ENCODE data around the gene RNF180. TPM values are rescaled to one million over a fixed set of nuclear protein-coding genes. Genes with fewer than 3 reads are reported as not detected.
"Not testable (repeated sequence)": the region's sequence is repeated elsewhere in the genome, so short reads cannot be mapped to it uniquely, and the experiment has no call there.

Gene RNF180
- polyA plus RNA-seq, 2 donors: 0.63 to 1.0 TPM

GRCh38 chr5:64225286-64225981, 59.8 kb downstream of the RNF180 start:
- 97% methylated on average over 50 of the region's 50 CpGs for WGBS, 2 donors
- not testable (repeated sequence) for H3K9me3 ChIP-seq (ENCODE audit: control insufficient read depth in 2 of 2, insufficient read depth in 1 of 2, low read depth in 1 of 2, low read length in 1 of 2)

GRCh38 chr5:64227131-64227537, 61.5 kb downstream of the RNF180 start:
- H3K4me1 ChIP-seq (ENCODE audit: control insufficient read depth in 2 of 2, insufficient read depth in 2 of 2, low read length in 1 of 2); H3K27me3 ChIP-seq (ENCODE audit: control insufficient read depth in 1 of 2, insufficient read depth in 2 of 2, low read length in 2 of 2); H3K36me3 ChIP-seq (ENCODE audit: control insufficient read depth in 2 of 2, insufficient read depth in 2 of 2, low read length in 1 of 2); H3K9me3 ChIP-seq (ENCODE audit: control insufficient read depth in 2 of 2, insufficient read depth in 1 of 2, low read depth in 1 of 2, low read length in 1 of 2); H3K4me3 ChIP-seq (ENCODE audit: low read depth in 1 of 2, low read length in 2 of 2); H3K27ac ChIP-seq (ENCODE audit: low read depth in 2 of 2, low read length in 1 of 2): not testable (repeated sequence)
- WGBS, 2 donors: 90 to 92% methylated on average over 7 of the region's 7 CpGs

More at GRCh38 chr5:64225286-64225981, 59.8 kb downstream of the RNF180 start:
- not testable (repeated sequence) for H3K27me3 ChIP-seq (ENCODE audit: control insufficient read depth in 1 of 2, insufficient read depth in 2 of 2, low read length in 2 of 2); H3K4me1 ChIP-seq (ENCODE audit: control insufficient read depth in 2 of 2, insufficient read depth in 2 of 2, low read length in 1 of 2); H3K4me3 ChIP-seq (ENCODE audit: low read depth in 1 of 2, low read length in 2 of 2); H3K27ac ChIP-seq (ENCODE audit: low read depth in 2 of 2, low read length in 1 of 2); H3K36me3 ChIP-seq (ENCODE audit: control insufficient read depth in 2 of 2, insufficient read depth in 2 of 2, low read length in 1 of 2)

- Histone ChIP-seq H3K27ac (ENCODE audit: low read depth in 2 of 2, low read length in 1 of 2) (no peak overlapping the region), H3K27me3 (ENCODE audit: control insufficient read depth in 1 of 2, insufficient read depth in 2 of 2, low read length in 2 of 2) (no peaks in the 10 kb centered on the region), H3K9me3 (ENCODE audit: control insufficient read depth in 2 of 2, insufficient read depth in 1 of 2, low read depth in 1 of 2, low read length in 1 of 2) (no peaks in the 10 kb centered on the region), H3K4me3 (ENCODE audit: low read depth in 1 of 2, low read length in 2 of 2) (no peak overlapping the region), H3K36me3 (ENCODE audit: control insufficient read depth in 2 of 2, insufficient read depth in 2 of 2, low read length in 1 of 2) (no peaks in the 10 kb centered on the region), H3K4me1 (ENCODE audit: control insufficient read depth in 2 of 2, insufficient read depth in 2 of 2, low read length in 1 of 2) (no peaks in the 10 kb centered on the region)
- WGBS, 2 donors: 3 to 4% methylated on average over 4 of the region's 4 CpGs
Measured at GRCh38 chr5:64229163-64229774, 63.6 kb downstream of the RNF180 start.

- H3K9me3 ChIP-seq (ENCODE audit: control insufficient read depth in 2 of 2, insufficient read depth in 1 of 2, low read depth in 1 of 2, low read length in 1 of 2): no peaks in the 10 kb centered on the region
- H3K4me3 ChIP-seq (ENCODE audit: low read depth in 1 of 2, low read length in 2 of 2): no peak overlapping the region
- H3K36me3 ChIP-seq (ENCODE audit: control insufficient read depth in 2 of 2, insufficient read depth in 2 of 2, low read length in 1 of 2): no peaks in the 10 kb centered on the region
- H3K27ac ChIP-seq (ENCODE audit: low read depth in 2 of 2, low read length in 1 of 2): no peak overlapping the region
- WGBS, 2 donors: 18 to 26% methylated on average over 1 of the region's 1 CpG
- no peaks in the 10 kb centered on the region for H3K4me1 ChIP-seq (ENCODE audit: control insufficient read depth in 2 of 2, insufficient read depth in 2 of 2, low read length in 1 of 2)
- no peaks in the 10 kb centered on the region for H3K27me3 ChIP-seq (ENCODE audit: control insufficient read depth in 1 of 2, insufficient read depth in 2 of 2, low read length in 2 of 2)
Measured at GRCh38 chr5:64260756-64261155, 95.1 kb downstream of the RNF180 start.

GRCh38 chr5:64269164-64269563, 103.5 kb downstream of the RNF180 start:
- Histone ChIP-seq H3K36me3 (ENCODE audit: control insufficient read depth in 2 of 2, insufficient read depth in 2 of 2, low read length in 1 of 2) (no peaks in the 10 kb centered on the region), H3K27ac (ENCODE audit: low read depth in 2 of 2, low read length in 1 of 2) (no peak overlapping the region), H3K27me3 (ENCODE audit: control insufficient read depth in 1 of 2, insufficient read depth in 2 of 2, low read length in 2 of 2) (no peaks in the 10 kb centered on the region), H3K4me3 (ENCODE audit: low read depth in 1 of 2, low read length in 2 of 2) (no peak overlapping the region), H3K4me1 (ENCODE audit: control insufficient read depth in 2 of 2, insufficient read depth in 2 of 2, low read length in 1 of 2) (no peaks in the 10 kb centered on the region), H3K9me3 (ENCODE audit: control insufficient read depth in 2 of 2, insufficient read depth in 1 of 2, low read depth in 1 of 2, low read length in 1 of 2) (no peaks in the 10 kb centered on the region)
- WGBS, 2 donors: 41 to 46% methylated on average over 4 of the region's 4 CpGs

GRCh38 chr5:64273276-64273675, 107.6 kb downstream of the RNF180 start:
- Histone ChIP-seq H3K36me3 (ENCODE audit: control insufficient read depth in 2 of 2, insufficient read depth in 2 of 2, low read length in 1 of 2) (no peaks in the 10 kb centered on the region), H3K9me3 (ENCODE audit: control insufficient read depth in 2 of 2, insufficient read depth in 1 of 2, low read depth in 1 of 2, low read length in 1 of 2) (no peaks in the 10 kb centered on the region), H3K4me3 (ENCODE audit: low read depth in 1 of 2, low read length in 2 of 2) (no peak overlapping the region), H3K27ac (ENCODE audit: low read depth in 2 of 2, low read length in 1 of 2) (no peak overlapping the region), H3K4me1 (ENCODE audit: control insufficient read depth in 2 of 2, insufficient read depth in 2 of 2, low read length in 1 of 2) (no peaks in the 10 kb centered on the region), H3K27me3 (ENCODE audit: control insufficient read depth in 1 of 2, insufficient read depth in 2 of 2, low read length in 2 of 2) (no peaks in the 10 kb centered on the region)
- 45 to 48% methylated on average over 1 of the region's 1 CpG for WGBS, 2 donors

- no peak overlapping the region for H3K4me3 ChIP-seq (ENCODE audit: low read depth in 1 of 2, low read length in 2 of 2)
- no peaks in the 10 kb centered on the region for H3K9me3 ChIP-seq (ENCODE audit: control insufficient read depth in 2 of 2, insufficient read depth in 1 of 2, low read depth in 1 of 2, low read length in 1 of 2)
- no peaks in the 10 kb centered on the region for H3K27me3 ChIP-seq (ENCODE audit: control insufficient read depth in 1 of 2, insufficient read depth in 2 of 2, low read length in 2 of 2)
- H3K36me3 ChIP-seq (ENCODE audit: control insufficient read depth in 2 of 2, insufficient read depth in 2 of 2, low read length in 1 of 2): no peaks in the 10 kb centered on the region
- WGBS, 2 donors: 84 to 86% methylated on average over 8 of the region's 8 CpGs
- H3K4me1 ChIP-seq (ENCODE audit: control insufficient read depth in 2 of 2, insufficient read depth in 2 of 2, low read length in 1 of 2): no peaks in the 10 kb centered on the region
- H3K27ac ChIP-seq (ENCODE audit: low read depth in 2 of 2, low read length in 1 of 2): no peak overlapping the region
Measured at GRCh38 chr5:64285188-64286130, 119.8 kb downstream of the RNF180 start.

GRCh38 chr5:64286381-64286780, 120.7 kb downstream of the RNF180 start:
- Histone ChIP-seq H3K27me3 (ENCODE audit: control insufficient read depth in 1 of 2, insufficient read depth in 2 of 2, low read length in 2 of 2) (no peaks in the 10 kb centered on the region), H3K27ac (ENCODE audit: low read depth in 2 of 2, low read length in 1 of 2) (no peak overlapping the region), H3K9me3 (ENCODE audit: control insufficient read depth in 2 of 2, insufficient read depth in 1 of 2, low read depth in 1 of 2, low read length in 1 of 2) (no peaks in the 10 kb centered on the region), H3K36me3 (ENCODE audit: control insufficient read depth in 2 of 2, insufficient read depth in 2 of 2, low read length in 1 of 2) (no peaks in the 10 kb centered on the region), H3K4me3 (ENCODE audit: low read depth in 1 of 2, low read length in 2 of 2) (no peak overlapping the region), H3K4me1 (ENCODE audit: control insufficient read depth in 2 of 2, insufficient read depth in 2 of 2, low read length in 1 of 2) (no peaks in the 10 kb centered on the region)
- 90% methylated on average over 1 of the region's 1 CpG for WGBS, 2 donors

GRCh38 chr5:64288496-64288895, 122.9 kb downstream of the RNF180 start:
- not testable (repeated sequence) for H3K27ac ChIP-seq (ENCODE audit: low read depth in 2 of 2, low read length in 1 of 2); H3K27me3 ChIP-seq (ENCODE audit: control insufficient read depth in 1 of 2, insufficient read depth in 2 of 2, low read length in 2 of 2); H3K9me3 ChIP-seq (ENCODE audit: control insufficient read depth in 2 of 2, insufficient read depth in 1 of 2, low read depth in 1 of 2, low read length in 1 of 2); H3K36me3 ChIP-seq (ENCODE audit: control insufficient read depth in 2 of 2, insufficient read depth in 2 of 2, low read length in 1 of 2); H3K4me1 ChIP-seq (ENCODE audit: control insufficient read depth in 2 of 2, insufficient read depth in 2 of 2, low read length in 1 of 2); H3K4me3 ChIP-seq (ENCODE audit: low read depth in 1 of 2, low read length in 2 of 2)
- WGBS, 2 donors: 86 to 92% methylated on average over 2 of the region's 2 CpGs

Data from esophagus (tissue), 2 donors.